Liver (tissue), 3 donors: ENCODE measurements around the gene GRIN2A.

Experiments used
- CTCF ChIP-seq: fragments of 150-350 bp; IDR thresholded peaks from 2 replicates; pipeline ENCODE4 v1.5.1; 2017; ENCODE audit warnings: improper control_type of control experiment, low read depth, low read length; ENCODE audit not compliant: missing input control
- SP1 ChIP-seq: IDR thresholded peaks from 2 replicates; pipeline ENCODE4 v1.6.1; 2018; ENCODE audit warnings: antibody characterized with exemption, mild to moderate bottlenecking
- donor health status: healthy.
- donor health status: healthy.

- no peak for TF ChIP-seq CTCF
- TF ChIP-seq SP1 = no peak
These were observed 150.8 kb downstream of the GRIN2A start for GRCh38 chr16:10031473-10031872.
